ES-I3 (cell line): Measurements from ENCODE around the gene RBM20.

Experiments
- H3K36me3 ChIP-seq: 2 replicates; pipeline ENCODE4 v1.6.1; 2013; ENCODE audit warnings: mild to moderate bottlenecking, low read length, control low read depth, moderate library complexity; ENCODE audit not compliant: insufficient read depth
- H3K4me1 ChIP-seq: 2 replicates; pipeline ENCODE4 v1.6.1; 2013; ENCODE audit warnings: mild to moderate bottlenecking, control low read depth, low read length; ENCODE audit not compliant: insufficient read depth
- H3K9ac ChIP-seq: 2 replicates; pipeline ENCODE4 v1.6.1; 2013; ENCODE audit warnings: low read depth, mild to moderate bottlenecking, low read length, moderate library complexity
- H3K9me3 ChIP-seq: 2 replicates; pipeline ENCODE4 v1.6.1; 2013; ENCODE audit warnings: mild to moderate bottlenecking, low read length, moderate library complexity; ENCODE audit not compliant: control insufficient read depth, insufficient read depth

The RBM20 gene

GRCh38 chr10:110824660-110825059 lies 180.5 kb downstream of the RBM20 start:
- Histone ChIP-seq H3K9ac (no peak overlapping the region), H3K9me3 (no peaks in the 10 kb centered on the region), H3K4me1 (peaks cover 11% of the 10 kb centered on the region; the same call in 1 of the 2 replicates), H3K36me3 (no peaks in the 10 kb centered on the region; the same call in 1 of the 2 replicates)

GRCh38 chr10:110825508-110825907 lies 181.4 kb downstream of the RBM20 start:
- no peak overlapping the region for H3K9ac ChIP-seq
- no peaks in the 10 kb centered on the region for H3K9me3 ChIP-seq
- H3K36me3 ChIP-seq = no peaks in the 10 kb centered on the region; the same call in 1 of the 2 replicates
- H3K4me1 ChIP-seq = peaks cover 11% of the 10 kb centered on the region; the same call in 1 of the 2 replicates

GRCh38 chr10:110827410-110827809 lies 183.3 kb downstream of the RBM20 start:
- Histone ChIP-seq H3K9ac (no peak overlapping the region), H3K4me1 (peaks cover 9% of the 10 kb centered on the region; the same call in 1 of the 2 replicates), H3K9me3 (no peaks in the 10 kb centered on the region), H3K36me3 (no peaks in the 10 kb centered on the region; the same call in 1 of the 2 replicates)

GRCh38 chr10:110827875-110828274 lies 183.7 kb downstream of the RBM20 start:
- Histone ChIP-seq H3K9me3 (no peaks in the 10 kb centered on the region), H3K36me3 (no peaks in the 10 kb centered on the region; the same call in 1 of the 2 replicates), H3K4me1 (peaks cover 8% of the 10 kb centered on the region; the same call in 1 of the 2 replicates), H3K9ac (no peak overlapping the region)

- no peaks in the 10 kb centered on the region for H3K9me3 ChIP-seq
- H3K4me1 ChIP-seq = 0 out of 2 replicates have a peak, but pooled peaks cover 1% of the 10 kb centered on the region
- no peak overlapping the region for H3K9ac ChIP-seq
- H3K36me3 ChIP-seq = no peaks in the 10 kb centered on the region; the same call in 1 of the 2 replicates
These were observed 184.4 kb downstream of the RBM20 start for GRCh38 chr10:110828525-110828924.

- H3K9me3 ChIP-seq = no peaks in the 10 kb centered on the region
- no peaks in the 10 kb centered on the region for H3K36me3 ChIP-seq
- H3K4me1 ChIP-seq = peaks cover 6% of the 10 kb centered on the region
- H3K9ac ChIP-seq = no peak overlapping the region
These were observed 185.7 kb downstream of the RBM20 start for GRCh38 chr10:110829721-110830410.

- Histone ChIP-seq H3K9me3 (no peaks in the 10 kb centered on the region), H3K4me1 (peaks cover 20% of the 10 kb centered on the region), H3K36me3 (no peaks in the 10 kb centered on the region), H3K9ac (no peak overlapping the region)
These were observed 189.3 kb downstream of the RBM20 start for GRCh38 chr10:110833234-110833940.

- peaks cover 20% of the 10 kb centered on the region for H3K4me1 ChIP-seq
- H3K9ac ChIP-seq = no peak overlapping the region
- no peaks in the 10 kb centered on the region for H3K36me3 ChIP-seq
- H3K9me3 ChIP-seq = no peaks in the 10 kb centered on the region
These were observed 189.9 kb downstream of the RBM20 start for GRCh38 chr10:110833941-110834628.

GRCh38 chr10:110834629-110835301 lies 190.6 kb downstream of the RBM20 start:
- H3K9ac ChIP-seq = no peak overlapping the region
- H3K4me1 ChIP-seq = peaks cover 20% of the 10 kb centered on the region
- H3K36me3 ChIP-seq = no peaks in the 10 kb centered on the region
- no peaks in the 10 kb centered on the region for H3K9me3 ChIP-seq

- peaks cover 27% of the 10 kb centered on the region for H3K4me1 ChIP-seq
- no peak overlapping the region for H3K9ac ChIP-seq
- H3K9me3 ChIP-seq = no peaks in the 10 kb centered on the region
- no peaks in the 10 kb centered on the region for H3K36me3 ChIP-seq
These were observed 191.7 kb downstream of the RBM20 start for GRCh38 chr10:110835841-110836240.

GRCh38 chr10:110836706-110837105 lies 192.6 kb downstream of the RBM20 start:
- no peaks in the 10 kb centered on the region for H3K36me3 ChIP-seq

GRCh38 chr10:110837418-110838171 lies 193.5 kb downstream of the RBM20 start:
- H3K9ac ChIP-seq = no peak overlapping the region

More at GRCh38 chr10:110836706-110837105, 192.6 kb downstream of the RBM20 start:
- H3K9ac ChIP-seq = no peak overlapping the region
- no peaks in the 10 kb centered on the region for H3K9me3 ChIP-seq
- H3K4me1 ChIP-seq = peaks cover 36% of the 10 kb centered on the region

GRCh38 chr10:110840225-110840922 lies 196.2 kb downstream of the RBM20 start:
- Histone ChIP-seq H3K9ac (no peak overlapping the region), H3K9me3 (no peaks in the 10 kb centered on the region), H3K36me3 (no peaks in the 10 kb centered on the region), H3K4me1 (peaks cover 29% of the 10 kb centered on the region)

More at GRCh38 chr10:110837418-110838171, 193.5 kb downstream of the RBM20 start:
- Histone ChIP-seq H3K36me3 (no peaks in the 10 kb centered on the region), H3K9me3 (no peaks in the 10 kb centered on the region), H3K4me1 (peaks cover 39% of the 10 kb centered on the region)
